Hepatocyte (in vitro differentiated cells): Measurements from ENCODE around the gene ZIC5. TPM values are rescaled to one million over a fixed set of nuclear protein-coding genes. Genes with fewer than 3 reads are reported as not detected.
A peak's percentile ranks its signal among the peaks of the same experiment; 100 is the strongest.

ENCODE experiments used
- DNase-seq: peaks from one replicate; pipeline ENCODE4 v3.0.0-alpha.2; 2016; ENCODE audit warnings: low spot score
- H2AFZ ChIP-seq: fragments of 200-600 bp; sonication (generic); 2 replicates; pipeline ENCODE4 v1.6.0; 2016; ENCODE audit warnings: antibody characterized with exemption, mild to moderate bottlenecking
- H3K27ac ChIP-seq: fragments of 200-600 bp; sonication (generic); 2 replicates; pipeline ENCODE4 v1.5.1; 2016; ENCODE audit warnings: mild to moderate bottlenecking
- H3K27me3 ChIP-seq: fragments of 200-600 bp; sonication (generic); 2 replicates; pipeline ENCODE4 v1.6.1; 2016
- H3K36me3 ChIP-seq: fragments of 200-600 bp; sonication (generic); replicated peaks from 2 replicates; pipeline ENCODE4 v1.5.1; 2016; ENCODE audit warnings: low read depth; ENCODE audit not compliant: insufficient read depth
- H3K4me1 ChIP-seq: fragments of 200-600 bp; sonication (generic); 2 replicates; pipeline ENCODE4 v1.5.1; 2016; ENCODE audit warnings: mild to moderate bottlenecking, moderate library complexity; ENCODE audit not compliant: insufficient read depth
- H3K4me2 ChIP-seq: fragments of 200-600 bp; sonication (generic); 2 replicates; pipeline ENCODE4 v1.6.0; 2016
- H3K4me3 ChIP-seq: fragments of 200-600 bp; sonication (generic); 2 replicates; pipeline ENCODE4 v1.5.1; 2016; ENCODE audit warnings: mild to moderate bottlenecking
- H3K79me2 ChIP-seq: fragments of 200-600 bp; sonication (generic); 2 replicates; pipeline ENCODE4 v1.6.0; 2017; ENCODE audit warnings: mild to moderate bottlenecking
- H3K9me2 ChIP-seq: fragments of 200-600 bp; sonication (generic); replicated peaks from 2 replicates; pipeline ENCODE4 v1.6.0; 2017; ENCODE audit warnings: mild to moderate bottlenecking; ENCODE audit not compliant: insufficient read depth
- H3K9me3 ChIP-seq: fragments of 200-600 bp; sonication (generic); 2 replicates; pipeline ENCODE4 v1.5.1; 2016; ENCODE audit warnings: low read depth, mild to moderate bottlenecking
- H4K20me1 ChIP-seq: fragments of 200-600 bp; sonication (generic); 2 replicates; pipeline ENCODE4 v1.6.0; 2016; ENCODE audit warnings: mild to moderate bottlenecking; ENCODE audit not compliant: insufficient read depth, poor library complexity, severe bottlenecking
- EZH2 ChIP-seq: fragments of 200-600 bp; sonication (generic); IDR thresholded peaks from 2 replicates; pipeline ENCODE4 v1.6.1; 2016; ENCODE audit warnings: antibody characterized with exemption, mild to moderate bottlenecking, borderline replicate concordance
- EZH2phosphoT487 ChIP-seq: fragments of 200-600 bp; sonication (generic); IDR thresholded peaks from one replicate; pipeline ENCODE4 v1.6.1; 2018; ENCODE audit warnings: antibody characterized with exemption, mild to moderate bottlenecking, low read depth, moderate library complexity; ENCODE audit not compliant: unreplicated experiment, severe bottlenecking
- WGBS: methylation state at CpG from one replicate; pipeline ENCODE4 v1.1.6; 2016; ENCODE audit warnings: low lambda C conversion rate; ENCODE audit errors: missing lambda C conversion rate; 5-methylcytosine and 5-hydroxymethylcytosine counted together
- polyA plus RNA-seq: library from polyadenylated mRNA; unstranded; fragments of >200 nt; fragmentation: Nextera tagmentation; extraction: Ambion mirVana; gene quantifications from 2 replicates; pipeline ENCODE4 v1.2.1, GENCODE V29; 2016
- total RNA-seq: library from RNA; depleted of rRNA; stranded (reverse); fragments of >200 nt; gene quantifications from 2 replicates; pipeline ENCODE4 v1.2.3, GENCODE V29; 2014
- TF ChIP-seq, protein P1 (sequence below): fragments of 200-600 bp; sonication (generic); IDR thresholded peaks from 2 replicates; pipeline ENCODE4 v1.5.1; 2016; ENCODE audit warnings: antibody characterized with exemption, mild to moderate bottlenecking; ENCODE audit not compliant: poor library complexity

Gene ZIC5
- total and polyA plus RNA-seq, 2 experiments from 2014 or later: 0.13 TPM; not detected in 1

DNA sequence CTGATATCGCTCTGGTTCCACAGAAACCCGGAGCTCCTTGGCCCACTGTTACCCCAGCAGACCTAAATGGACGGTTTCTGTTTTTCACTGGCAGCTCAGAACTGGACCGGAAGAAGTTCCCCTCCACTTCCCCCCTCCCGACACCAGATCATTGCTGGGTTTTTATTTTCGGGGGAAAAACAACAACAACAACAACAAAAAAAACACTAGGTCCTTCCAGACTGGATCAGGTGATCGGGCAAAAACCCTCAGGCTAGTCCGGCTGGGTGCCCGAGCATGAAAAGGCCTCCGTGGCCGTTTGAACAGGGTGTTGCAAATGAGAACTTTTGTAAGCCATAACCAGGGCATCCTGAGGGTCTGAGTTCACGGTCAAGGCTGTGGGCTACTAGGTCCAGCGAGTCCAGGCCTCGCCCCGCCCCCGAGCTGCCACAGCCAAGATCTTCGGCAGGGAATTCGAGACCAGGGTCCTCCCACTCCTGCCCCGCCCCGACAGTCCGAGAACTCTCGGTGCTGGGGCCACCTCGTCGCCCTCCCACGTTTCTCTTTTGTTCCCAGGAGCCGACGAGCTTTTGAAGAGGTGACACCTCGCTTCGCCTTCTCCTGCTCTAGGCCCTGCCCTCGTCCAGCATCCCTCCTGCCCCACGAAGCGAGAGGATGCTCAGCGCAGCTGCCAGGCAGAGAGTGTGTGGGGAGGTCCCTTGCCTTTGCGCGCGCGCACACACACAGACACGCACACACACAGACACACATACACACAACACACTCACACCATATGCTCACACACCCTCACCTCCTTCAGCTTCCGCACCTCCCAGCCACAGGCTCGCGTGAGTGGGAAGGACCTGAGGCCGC lies 18.8 kb upstream of the ZIC5 start:
- 21% methylated on average over 40 of the region's 42 CpGs for WGBS
- Histone ChIP-seq H3K9me3 (no peaks in the 10 kb centered on the region), H3K79me2 (no peaks in the 10 kb centered on the region), H3K4me3 (no peak overlapping the region), H3K36me3 (no peaks in the 10 kb centered on the region), H2AFZ (no peak overlapping the region), H4K20me1 (no peaks in the 10 kb centered on the region), H3K27ac (no peak overlapping the region), H3K4me1 (no peaks in the 10 kb centered on the region), H3K9me2 (no peaks in the 10 kb centered on the region), H3K4me2 (no peak overlapping the region), H3K27me3 (peaks cover 99% of the 10 kb centered on the region)
- no peak for DNase-seq
- TF ChIP-seq EZH2 (peak; percentile 84), EZH2phosphoT487 (no peak)

DNA sequence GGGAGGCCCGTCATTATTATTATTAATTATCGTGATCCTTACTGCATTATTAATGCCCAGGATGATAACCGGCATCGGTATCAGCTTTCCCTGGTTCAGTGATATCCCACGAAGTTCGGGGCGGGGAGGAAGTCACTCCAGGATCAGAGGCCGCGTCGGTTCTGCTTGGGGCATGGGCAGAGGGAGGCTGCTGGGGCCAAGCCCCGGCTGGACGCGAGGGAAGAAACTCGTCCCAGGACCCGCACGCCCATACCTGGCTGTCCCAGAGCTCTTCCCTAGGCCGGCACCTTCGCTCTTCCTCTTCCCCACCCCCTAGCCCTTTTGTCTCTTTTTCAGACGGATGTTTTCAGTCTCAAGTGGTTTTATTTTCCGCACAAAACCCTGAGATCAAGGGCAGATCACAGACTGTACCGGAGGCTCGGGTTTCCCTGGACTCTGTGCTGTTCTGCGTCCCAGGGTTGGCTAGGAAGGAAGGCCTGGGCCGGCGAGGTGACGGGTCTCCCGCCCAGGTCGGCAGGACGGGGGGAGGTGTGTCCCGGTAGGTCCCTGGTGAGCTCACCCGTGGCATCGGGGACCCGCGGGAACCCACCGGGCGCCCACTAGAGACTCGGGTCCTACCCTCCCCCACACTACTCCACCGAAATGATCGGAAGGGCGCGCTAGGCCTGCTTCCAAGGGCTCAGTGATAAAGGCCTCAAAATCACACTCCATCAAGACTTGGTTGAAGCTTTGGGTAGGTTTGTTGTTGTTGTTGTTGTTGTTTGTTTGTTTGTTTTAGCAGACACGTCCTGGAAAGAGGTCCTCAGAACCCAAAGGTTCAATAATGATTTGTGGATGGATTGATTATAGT lies 17.9 kb upstream of the ZIC5 start:
- Histone ChIP-seq H2AFZ (no peak overlapping the region), H3K27me3 (peaks cover 97% of the 10 kb centered on the region), H3K4me1 (no peaks in the 10 kb centered on the region), H4K20me1 (no peaks in the 10 kb centered on the region), H3K4me2 (no peak overlapping the region), H3K36me3 (no peaks in the 10 kb centered on the region), H3K79me2 (no peaks in the 10 kb centered on the region), H3K4me3 (no peak overlapping the region), H3K9me3 (no peaks in the 10 kb centered on the region), H3K9me2 (no peaks in the 10 kb centered on the region), H3K27ac (no peak overlapping the region)
- WGBS: 20% methylated on average over 35 of the region's 42 CpGs
- TF ChIP-seq EZH2: peak; percentile 35
- TF ChIP-seq, protein P1, sequence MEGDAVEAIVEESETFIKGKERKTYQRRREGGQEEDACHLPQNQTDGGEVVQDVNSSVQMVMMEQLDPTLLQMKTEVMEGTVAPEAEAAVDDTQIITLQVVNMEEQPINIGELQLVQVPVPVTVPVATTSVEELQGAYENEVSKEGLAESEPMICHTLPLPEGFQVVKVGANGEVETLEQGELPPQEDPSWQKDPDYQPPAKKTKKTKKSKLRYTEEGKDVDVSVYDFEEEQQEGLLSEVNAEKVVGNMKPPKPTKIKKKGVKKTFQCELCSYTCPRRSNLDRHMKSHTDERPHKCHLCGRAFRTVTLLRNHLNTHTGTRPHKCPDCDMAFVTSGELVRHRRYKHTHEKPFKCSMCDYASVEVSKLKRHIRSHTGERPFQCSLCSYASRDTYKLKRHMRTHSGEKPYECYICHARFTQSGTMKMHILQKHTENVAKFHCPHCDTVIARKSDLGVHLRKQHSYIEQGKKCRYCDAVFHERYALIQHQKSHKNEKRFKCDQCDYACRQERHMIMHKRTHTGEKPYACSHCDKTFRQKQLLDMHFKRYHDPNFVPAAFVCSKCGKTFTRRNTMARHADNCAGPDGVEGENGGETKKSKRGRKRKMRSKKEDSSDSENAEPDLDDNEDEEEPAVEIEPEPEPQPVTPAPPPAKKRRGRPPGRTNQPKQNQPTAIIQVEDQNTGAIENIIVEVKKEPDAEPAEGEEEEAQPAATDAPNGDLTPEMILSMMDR: no peak
- no peak for DNase-seq

DNA sequence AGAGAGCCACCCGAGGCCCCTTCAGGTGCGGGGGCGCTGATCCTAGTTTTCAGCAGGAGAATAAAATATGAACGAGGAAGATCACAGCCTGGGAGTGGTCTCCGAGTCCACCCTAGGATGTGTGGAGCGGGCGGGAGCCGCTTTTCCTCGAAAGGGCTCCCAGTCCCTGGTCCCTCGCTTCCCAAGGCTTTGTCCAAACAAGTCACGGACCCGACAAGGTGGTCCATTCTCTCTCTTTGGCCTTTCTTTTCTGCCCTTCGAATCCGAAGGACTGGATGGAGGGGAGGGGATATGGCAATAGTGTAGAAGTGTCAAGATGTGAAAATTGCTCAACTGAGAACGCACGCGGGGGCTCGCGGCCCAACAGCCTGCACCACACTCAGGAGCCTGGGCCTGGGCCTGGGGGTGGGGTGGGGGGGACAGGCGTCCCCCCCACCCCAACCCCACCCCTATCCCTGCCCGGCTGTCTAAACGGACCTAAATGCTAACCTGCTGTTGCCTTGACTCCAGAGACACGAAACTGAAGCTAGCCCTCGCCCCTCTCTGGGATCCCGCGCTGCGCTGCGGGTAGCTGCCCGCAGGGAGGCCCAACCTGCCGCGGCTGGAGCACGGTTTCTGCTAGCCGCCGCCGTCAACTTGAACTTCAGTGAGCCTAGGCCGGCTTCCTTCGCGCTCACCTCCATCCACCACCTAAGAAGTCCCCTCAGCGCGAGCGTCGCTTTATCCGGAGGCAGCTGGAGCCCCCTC lies 17.1 kb upstream of the ZIC5 start:
- no peak for DNase-seq
- WGBS: 11% methylated on average over 34 of the region's 43 CpGs

More for the DNA sequence above, 17.1 kb upstream of the ZIC5 start:
- Histone ChIP-seq H3K36me3 (no peaks in the 10 kb centered on the region), H3K79me2 (no peaks in the 10 kb centered on the region), H3K4me2 (no peak overlapping the region), H3K27ac (no peak overlapping the region), H3K9me3 (no peaks in the 10 kb centered on the region), H2AFZ (no peak overlapping the region), H3K27me3 (peaks cover 97% of the 10 kb centered on the region), H4K20me1 (no peaks in the 10 kb centered on the region), H3K9me2 (no peaks in the 10 kb centered on the region), H3K4me3 (no peak overlapping the region), H3K4me1 (no peaks in the 10 kb centered on the region)
- TF ChIP-seq EZH2 (peak; percentile 93), EZH2phosphoT487 (peak; percentile 82)
- TF ChIP-seq, protein P1: no peak
